Measurements from ENCODE around the gene TEX52. TPM values are rescaled to one million over a fixed set of nuclear protein-coding genes. Genes with fewer than 3 reads are reported as not detected.
"Not testable (repeated sequence)": the region's sequence is repeated elsewhere in the genome, so short reads cannot be mapped to it uniquely, and the experiment has no call there.

TEX52 gene
- total and polyA plus RNA-seq, 5 donors from 2014 or later = not detected

DNA sequence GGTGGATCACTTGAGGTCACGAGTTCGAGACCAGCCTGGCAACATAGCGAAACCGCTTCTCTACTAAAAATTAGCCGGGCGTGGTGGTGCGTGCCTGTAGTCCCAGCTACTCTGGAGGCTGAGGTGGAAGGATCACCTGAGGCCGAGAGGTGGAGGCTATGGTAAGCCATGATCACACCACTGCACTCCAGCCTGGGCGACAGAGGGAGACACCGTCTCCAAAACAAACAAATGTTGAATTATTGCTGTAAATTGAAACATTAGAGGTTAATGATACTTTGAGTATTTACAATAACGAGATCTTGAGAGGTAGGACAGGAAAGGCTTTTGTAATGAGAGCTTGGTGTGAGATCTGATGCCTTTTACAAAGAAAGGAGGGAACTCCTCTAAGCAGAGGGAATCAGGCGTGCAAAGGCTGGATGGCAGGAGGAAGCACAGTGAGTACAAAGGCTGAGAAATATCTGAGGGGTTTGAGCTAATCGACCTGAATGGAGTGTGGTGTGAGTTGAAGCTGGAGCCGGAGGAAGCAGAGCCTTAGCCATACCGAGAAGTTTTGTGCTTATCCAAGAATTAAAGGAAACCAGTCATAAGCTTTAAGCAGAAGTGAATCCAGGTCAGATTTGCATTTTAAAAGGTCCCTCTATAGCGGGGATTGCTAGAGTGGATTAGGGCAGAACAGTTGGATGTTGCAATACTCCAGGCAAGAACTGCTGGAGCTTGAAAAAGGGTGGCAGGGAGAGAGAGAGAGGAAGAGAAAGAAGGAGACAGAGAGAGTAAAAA is 21.3 kb upstream of the TEX52 start:
- Mint-ChIP-seq H3K27ac (peak overlapping the region; percentile 99), H3K27me3 (peaks cover 4% of the 10 kb centered on the region), H3K9me3 (no peaks in the 10 kb centered on the region), H3K4me1 (peaks cover 24 to 49% (median 34%) of the 10 kb centered on the region in 4 donors), H3K36me3 (no peaks in the 10 kb centered on the region), H3K4me3 (peak overlapping the region; percentile 96 to 100 (median 99))
- Histone ChIP-seq H3K9me3 (ENCODE audit: control insufficient read depth in 2 of 2, low read length in 2 of 2) (no peaks in the 10 kb centered on the region), H3K27ac (ENCODE audit: insufficient read depth, low read length, poor library complexity, severe bottlenecking) (peak overlapping the region; percentile 95), H3K27me3 (ENCODE audit: control insufficient read depth, insufficient read depth, low read length) (no peaks in the 10 kb centered on the region), H3K4me1 (ENCODE audit: control insufficient read depth, insufficient read depth, low read length, poor library complexity, severe bottlenecking) (peaks cover 33% of the 10 kb centered on the region), H3K36me3 (ENCODE audit: control insufficient read depth, insufficient read depth, low read length) (peaks cover 3% of the 10 kb centered on the region), H3K4me3 (ENCODE audit: low read depth, low read length) (peak overlapping the region; percentile 96)
- ATAC-seq (ENCODE audit: low read depth in 2 of 2) (no peak), DNase-seq (peak in 1 of 3 donors; percentile 59)

DNA sequence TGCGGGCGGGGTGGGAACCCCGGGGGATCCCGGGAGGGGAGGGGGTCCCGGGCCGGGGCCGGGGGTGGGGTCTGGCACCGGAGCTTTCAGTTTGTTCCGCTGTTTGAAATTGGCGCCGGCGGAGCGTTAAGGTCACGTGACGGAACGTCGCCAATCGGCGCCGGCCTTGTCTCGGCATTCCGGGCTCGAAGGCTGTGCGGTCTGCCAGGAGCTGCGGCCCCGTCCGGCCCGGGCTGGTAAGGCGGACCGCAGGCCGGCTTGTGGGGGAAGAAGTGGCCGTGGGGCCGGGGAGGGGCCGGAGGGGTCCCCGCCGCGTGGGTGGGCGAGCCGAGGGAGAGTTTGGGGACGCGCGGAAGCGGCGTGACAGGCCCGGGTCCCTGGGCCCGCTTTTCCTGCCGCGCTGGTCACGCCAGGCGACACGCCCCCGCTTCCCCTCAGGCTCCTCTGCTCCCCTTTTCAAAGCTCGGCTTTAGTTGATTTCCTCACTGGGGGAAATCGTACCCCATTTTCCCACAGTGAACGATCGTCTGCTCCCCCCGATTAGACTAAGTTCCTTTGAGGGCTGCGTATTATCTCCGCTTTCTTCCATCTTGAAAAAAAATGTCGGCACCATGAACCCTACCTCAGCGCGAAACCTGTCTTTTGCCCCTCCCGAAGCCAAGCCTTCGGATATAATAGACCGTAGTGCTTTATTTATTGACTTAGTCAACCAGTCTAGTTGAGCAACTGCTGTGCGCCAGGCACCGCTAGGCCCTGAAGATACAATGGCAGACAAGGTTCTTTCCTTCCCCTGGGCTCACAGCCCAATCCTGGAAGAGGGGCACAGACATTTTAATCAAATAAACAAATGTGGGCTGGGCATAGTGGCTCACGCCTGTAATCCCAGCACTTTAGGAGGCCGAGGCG is 20.5 kb upstream of the TEX52 start, which contains the start of the genes FOXM1 and RHNO1:
Gene FOXM1, minus strand, starts transcription at position 128 of the 906 bp plus-strand sequence. CDS start 2,696 bp downstream, outside the sequence.
Gene RHNO1, plus strand, starts transcription at position 177 of the 906 bp plus-strand sequence. CDS start 8,144 bp downstream, outside the sequence.
- Histone ChIP-seq H3K27me3 (ENCODE audit: control insufficient read depth, insufficient read depth, low read length) (no peaks in the 10 kb centered on the region), H3K4me1 (ENCODE audit: control insufficient read depth, insufficient read depth, low read length, poor library complexity, severe bottlenecking) (peaks cover 33% of the 10 kb centered on the region), H3K9me3 (ENCODE audit: control insufficient read depth in 2 of 2, low read length in 2 of 2) (no peaks in the 10 kb centered on the region), H3K27ac (ENCODE audit: insufficient read depth, low read length, poor library complexity, severe bottlenecking) (peak within 1 kb of the TSS; percentile 95), H3K4me3 (ENCODE audit: low read depth, low read length) (peak within 1 kb of the TSS; percentile 96), H3K36me3 (ENCODE audit: control insufficient read depth, insufficient read depth, low read length) (peaks cover 3% of the 10 kb centered on the region)
- Mint-ChIP-seq H3K9me3 (no peaks in the 10 kb centered on the region), H3K4me3 (peak within 1 kb of the TSS; percentile 96 to 100 (median 99)), H3K36me3 (no peaks in the 10 kb centered on the region), H3K27ac (peak within 1 kb of the TSS; percentile 99), H3K27me3 (peaks cover 4% of the 10 kb centered on the region), H3K4me1 (peaks cover 24 to 44% (median 34%) of the 10 kb centered on the region in 4 donors)
- peak; percentile 82 to 91 (median 90) for DNase-seq
- ATAC-seq (ENCODE audit: low read depth in 2 of 2) = peak; percentile 74 to 79

DNA sequence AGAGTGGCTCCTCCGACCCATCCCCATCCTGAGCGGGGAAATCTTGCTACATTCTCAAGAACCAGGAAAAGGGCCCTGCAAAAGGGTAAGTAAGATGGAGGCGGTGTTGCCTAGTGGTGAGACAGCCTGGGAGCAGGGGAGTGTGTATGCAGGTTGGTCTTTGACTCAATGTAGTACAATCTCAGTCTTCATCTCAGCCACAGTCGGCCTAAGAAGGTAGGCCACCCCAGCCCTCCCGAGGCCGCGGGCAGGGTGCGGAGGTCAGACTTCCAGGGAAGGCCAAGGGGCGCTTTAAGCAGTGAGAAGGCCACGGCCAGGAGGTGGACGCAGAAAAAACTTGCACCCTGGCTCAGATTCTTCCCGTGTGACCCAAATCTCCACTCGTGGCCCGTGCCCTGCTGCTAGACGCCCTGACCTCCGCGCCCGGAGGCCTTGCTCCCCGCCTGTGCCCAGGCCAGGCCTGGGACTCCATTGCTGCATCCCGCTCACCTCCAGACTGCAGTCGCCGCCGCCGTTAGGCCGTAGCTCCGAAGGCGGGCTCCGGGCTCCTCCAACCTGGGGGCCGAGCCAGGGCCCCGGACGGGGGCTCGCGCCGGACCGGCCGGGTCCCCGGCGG is 19.7 kb upstream of the TEX52 start:
- peaks cover 4% of the 10 kb centered on the region for H3K27me3 Mint-ChIP-seq
- Histone ChIP-seq H3K36me3 (ENCODE audit: control insufficient read depth, insufficient read depth, low read length) (no peaks in the 10 kb centered on the region), H3K27ac (ENCODE audit: insufficient read depth, low read length, poor library complexity, severe bottlenecking) (peak overlapping the region; percentile 95), H3K4me3 (ENCODE audit: low read depth, low read length) (peak overlapping the region; percentile 69), H3K4me1 (ENCODE audit: control insufficient read depth, insufficient read depth, low read length, poor library complexity, severe bottlenecking) (peaks cover 33% of the 10 kb centered on the region), H3K27me3 (ENCODE audit: control insufficient read depth, insufficient read depth, low read length) (no peaks in the 10 kb centered on the region), H3K9me3 (ENCODE audit: control insufficient read depth in 2 of 2, low read length in 2 of 2) (no peaks in the 10 kb centered on the region)
- peak overlapping the region; percentile 86 to 99 (median 93) for H3K27ac Mint-ChIP-seq
- peak; percentile 29 to 30 for ATAC-seq (ENCODE audit: low read depth in 2 of 2)
- H3K4me1 Mint-ChIP-seq = peaks cover 21 to 43% (median 32%) of the 10 kb centered on the region in 4 donors
- no peaks in the 10 kb centered on the region for H3K36me3 Mint-ChIP-seq
- H3K4me3 Mint-ChIP-seq = peak overlapping the region; percentile 88 to 100 (median 93)
- DNase-seq = peak in 1 of 3 donors; percentile 65
- H3K9me3 Mint-ChIP-seq = no peaks in the 10 kb centered on the region

- not testable (repeated sequence) for H3K36me3 ChIP-seq (ENCODE audit: control insufficient read depth, insufficient read depth, low read length); H3K4me3 ChIP-seq (ENCODE audit: low read depth, low read length); H3K4me3 Mint-ChIP-seq; H3K4me1 ChIP-seq (ENCODE audit: control insufficient read depth, insufficient read depth, low read length, poor library complexity, severe bottlenecking); ATAC-seq (ENCODE audit: low read depth in 2 of 2); H3K36me3 Mint-ChIP-seq; H3K27me3 Mint-ChIP-seq; H3K27me3 ChIP-seq (ENCODE audit: control insufficient read depth, insufficient read depth, low read length); H3K9me3 Mint-ChIP-seq; H3K9me3 ChIP-seq (ENCODE audit: control insufficient read depth in 2 of 2, low read length in 2 of 2); DNase-seq
- H3K4me1 Mint-ChIP-seq = peaks cover 0 to 18% (median 3%) of the 10 kb centered on the region in 4 donors
- peak overlapping the region in 2 of 3 donors; percentile 46 to 84 for H3K27ac Mint-ChIP-seq
- H3K27ac ChIP-seq (ENCODE audit: insufficient read depth, low read length, poor library complexity, severe bottlenecking) = peak overlapping the region; percentile 80
Observed at GRCh38 chr12:2868986-2869632, 12.3 kb upstream of the TEX52 start.

GRCh38 chr12:2864198-2864597 is 7.4 kb upstream of the TEX52 start:
- H3K36me3 Mint-ChIP-seq = peaks cover 9% of the 10 kb centered on the region
- Histone ChIP-seq H3K4me1 (ENCODE audit: control insufficient read depth, insufficient read depth, low read length, poor library complexity, severe bottlenecking) (peaks cover 9% of the 10 kb centered on the region), H3K9me3 (ENCODE audit: control insufficient read depth in 2 of 2, low read length in 2 of 2) (no peaks in the 10 kb centered on the region), H3K27ac (ENCODE audit: insufficient read depth, low read length, poor library complexity, severe bottlenecking) (no peak overlapping the region), H3K27me3 (ENCODE audit: control insufficient read depth, insufficient read depth, low read length) (no peaks in the 10 kb centered on the region), H3K4me3 (ENCODE audit: low read depth, low read length) (no peak overlapping the region), H3K36me3 (ENCODE audit: control insufficient read depth, insufficient read depth, low read length) (peaks cover 6% of the 10 kb centered on the region)
- H3K27ac Mint-ChIP-seq = peak overlapping the region in 1 of 3 donors; percentile 1
- H3K27me3 Mint-ChIP-seq = no peaks in the 10 kb centered on the region
- H3K4me3 Mint-ChIP-seq = peak overlapping the region in 1 of 4 donors; percentile 54
- peaks cover 0 to 18% (median 3%) of the 10 kb centered on the region in 4 donors for H3K4me1 Mint-ChIP-seq
- no peaks in the 10 kb centered on the region for H3K9me3 Mint-ChIP-seq
- ATAC-seq (ENCODE audit: low read depth in 2 of 2) (no peak), DNase-seq (no peak)

- H3K27me3 ChIP-seq (ENCODE audit: control insufficient read depth, insufficient read depth, low read length); H3K9me3 ChIP-seq (ENCODE audit: control insufficient read depth in 2 of 2, low read length in 2 of 2); ATAC-seq (ENCODE audit: low read depth in 2 of 2); DNase-seq; H3K4me3 Mint-ChIP-seq; H3K4me3 ChIP-seq (ENCODE audit: low read depth, low read length); H3K27me3 Mint-ChIP-seq; H3K27ac ChIP-seq (ENCODE audit: insufficient read depth, low read length, poor library complexity, severe bottlenecking); H3K4me1 ChIP-seq (ENCODE audit: control insufficient read depth, insufficient read depth, low read length, poor library complexity, severe bottlenecking); H3K9me3 Mint-ChIP-seq: not testable (repeated sequence)
- peaks cover 12% of the 10 kb centered on the region for H3K36me3 ChIP-seq (ENCODE audit: control insufficient read depth, insufficient read depth, low read length)
- H3K27ac Mint-ChIP-seq = peak overlapping the region in 1 of 3 donors; percentile 1
- H3K4me1 Mint-ChIP-seq = peaks cover 0 to 13% (median 3%) of the 10 kb centered on the region in 4 donors
- H3K36me3 Mint-ChIP-seq = peaks cover 14% of the 10 kb centered on the region
Observed at GRCh38 chr12:2863402-2863801, 6.6 kb upstream of the TEX52 start.

DNA sequence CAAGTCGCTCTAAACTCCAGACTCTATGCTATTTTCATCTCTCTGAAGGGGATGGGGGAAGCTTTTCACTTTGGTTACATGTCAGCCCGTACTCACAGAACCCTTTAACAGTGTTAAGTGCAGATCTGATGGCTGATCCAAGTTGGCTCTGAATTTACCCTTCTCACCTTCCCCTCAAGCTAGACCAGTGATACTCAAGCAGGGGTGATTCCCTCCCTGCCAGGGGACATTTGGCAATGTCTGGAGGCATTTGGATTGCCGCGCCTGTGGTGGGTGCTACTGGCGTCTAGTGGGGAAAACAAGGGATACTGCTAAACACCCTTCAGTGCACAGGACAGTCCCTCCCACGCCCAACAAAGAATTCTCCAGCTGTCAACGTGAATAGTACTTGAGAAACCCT is 6.0 kb upstream of the TEX52 start:
- Mint-ChIP-seq H3K4me1 (peaks cover 0 to 8% (median 3%) of the 10 kb centered on the region in 4 donors), H3K9me3 (no peaks in the 10 kb centered on the region), H3K36me3 (peaks cover 14% of the 10 kb centered on the region), H3K27me3 (no peaks in the 10 kb centered on the region), H3K4me3 (no peak overlapping the region), H3K27ac (peak overlapping the region in 1 of 3 donors; percentile 1)
- H3K4me1 ChIP-seq (ENCODE audit: control insufficient read depth, insufficient read depth, low read length, poor library complexity, severe bottlenecking) = no peaks in the 10 kb centered on the region
- no peak for DNase-seq
- H3K36me3 ChIP-seq (ENCODE audit: control insufficient read depth, insufficient read depth, low read length) = peaks cover 13% of the 10 kb centered on the region
- no peaks in the 10 kb centered on the region for H3K9me3 ChIP-seq (ENCODE audit: control insufficient read depth in 2 of 2, low read length in 2 of 2)
- H3K27ac ChIP-seq (ENCODE audit: insufficient read depth, low read length, poor library complexity, severe bottlenecking) = no peak overlapping the region
- H3K27me3 ChIP-seq (ENCODE audit: control insufficient read depth, insufficient read depth, low read length) = no peaks in the 10 kb centered on the region
- ATAC-seq (ENCODE audit: low read depth in 2 of 2) = no peak
- no peak overlapping the region for H3K4me3 ChIP-seq (ENCODE audit: low read depth, low read length)

All from CD4-positive, CD25-positive, alpha-beta regulatory T cell (primary cell).